ENCODE measurements around the gene ATCAY. TPM values are rescaled to one million over a fixed set of nuclear protein-coding genes. Genes with fewer than 3 reads are reported as not detected.
"Not testable (repeated sequence)": the region's sequence is repeated elsewhere in the genome, so short reads cannot be mapped to it uniquely, and the experiment has no call there.

ATCAY gene
- total and polyA plus RNA-seq, 2 experiments from 2014 or later: not detected

DNA sequence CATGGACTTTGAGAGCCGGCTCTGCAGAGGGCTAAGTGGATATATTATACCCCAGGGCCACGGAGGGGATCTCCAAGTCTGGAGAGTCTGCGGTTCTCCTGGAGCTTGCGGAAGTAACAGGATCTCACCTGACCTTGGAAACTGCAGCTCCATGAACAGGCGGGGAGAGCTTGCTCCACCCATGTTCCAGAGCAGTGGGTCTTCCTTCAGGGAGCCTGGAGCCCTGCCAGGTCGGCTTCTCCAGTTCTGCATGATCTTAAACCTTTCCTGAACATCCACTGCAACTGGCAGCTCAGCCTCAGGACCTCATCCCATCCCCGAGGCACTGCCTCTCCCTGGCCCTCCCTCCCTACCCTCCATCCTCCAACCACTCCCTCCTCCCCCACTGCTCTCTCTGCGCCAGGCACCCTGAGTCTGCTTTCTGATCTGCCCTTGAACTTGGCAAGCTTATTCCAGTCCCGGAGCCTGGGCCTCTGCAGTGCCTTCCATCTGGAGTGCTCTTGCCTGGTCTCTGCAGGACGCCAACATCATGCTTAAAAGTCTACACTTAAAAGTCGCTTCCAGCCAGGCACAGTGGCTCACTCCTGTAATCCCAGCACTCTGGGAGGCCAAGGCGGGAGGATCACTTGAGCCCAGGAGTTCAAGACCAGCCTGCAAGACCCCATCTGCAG lies 13.2 kb downstream of the ATCAY start:
- Histone ChIP-seq H3K9ac (no peak overlapping the region), H3K79me2 (ENCODE audit: insufficient read depth) (no peaks in the 10 kb centered on the region), H2AFZ (no peak overlapping the region), H3K27me3 (replicated peaks; ENCODE audit: insufficient read depth) (no peaks in the 10 kb centered on the region), H3K36me3 (ENCODE audit: low read depth) (no peaks in the 10 kb centered on the region), H3K4me1 (ENCODE audit: insufficient read depth) (no peaks in the 10 kb centered on the region), H3K4me2 (ENCODE audit: unreplicated experiment) (no peak overlapping the region), H3K4me3 (no peak overlapping the region), H3K9me2 (ENCODE audit: insufficient read depth) (no peaks in the 10 kb centered on the region), H4K20me1 (ENCODE audit: insufficient read depth) (no peaks in the 10 kb centered on the region), H3F3A (ENCODE audit: insufficient read depth) (no peaks in the 10 kb centered on the region), H3K27ac (no peak overlapping the region), H3K9me3 (ENCODE audit: low read depth) (no peaks in the 10 kb centered on the region)
- DNase-seq: no peak
- in situ Hi-C loops (cut with MboI): no loop called here
- WGBS, 2 experiments (ENCODE audit: low coverage in 1 of 2, low lambda C conversion rate in 2 of 2, missing lambda C conversion rate in 2 of 2): 33 to 44% methylated on average over 11 to 12 of the region's 12 CpGs
- TF ChIP-seq EZH2 (IDR thresholded peaks at IDR 0.05; ENCODE audit: insufficient read depth, poor library complexity, severe bottlenecking): no peak
- TF ChIP-seq EZH2phosphoT487 (IDR thresholded peaks at IDR 0.05; ENCODE audit: insufficient read depth, low read depth): no peak

DNA sequence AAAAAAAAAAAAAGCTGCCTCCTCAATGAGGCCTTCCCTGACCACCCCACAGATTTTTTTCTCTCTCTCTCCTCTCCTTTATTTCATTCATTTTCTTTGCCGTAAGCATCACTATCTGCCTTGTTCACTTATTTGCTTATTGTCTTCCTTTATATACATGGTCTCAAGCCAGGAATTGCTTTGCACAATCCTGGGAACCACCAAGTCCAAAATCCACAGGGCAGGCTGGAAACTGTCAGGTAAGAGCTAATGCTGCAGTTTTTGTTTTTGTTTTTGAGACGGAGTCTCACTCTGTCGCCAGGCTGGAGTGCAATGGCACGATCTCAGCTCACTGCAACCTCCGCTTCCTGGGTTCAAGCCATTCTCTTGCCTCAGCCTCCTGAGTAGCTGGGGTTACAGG lies 14.5 kb downstream of the ATCAY start:
- H3K36me3 ChIP-seq (ENCODE audit: low read depth); H3K27me3 ChIP-seq (replicated peaks; ENCODE audit: insufficient read depth); H3K27ac ChIP-seq; H3K4me3 ChIP-seq; in situ Hi-C loops (cut with MboI); H3K4me1 ChIP-seq (ENCODE audit: insufficient read depth); H3K9ac ChIP-seq; H3K79me2 ChIP-seq (ENCODE audit: insufficient read depth); H3F3A ChIP-seq (ENCODE audit: insufficient read depth); H4K20me1 ChIP-seq (ENCODE audit: insufficient read depth); H2AFZ ChIP-seq; DNase-seq; H3K9me3 ChIP-seq (ENCODE audit: low read depth); H3K4me2 ChIP-seq (ENCODE audit: unreplicated experiment); H3K9me2 ChIP-seq (ENCODE audit: insufficient read depth): not testable (repeated sequence)
- 62 to 71% methylated on average over 5 of the region's 5 CpGs for WGBS, 2 experiments (ENCODE audit: low coverage in 1 of 2, low lambda C conversion rate in 2 of 2, missing lambda C conversion rate in 2 of 2)

DNA sequence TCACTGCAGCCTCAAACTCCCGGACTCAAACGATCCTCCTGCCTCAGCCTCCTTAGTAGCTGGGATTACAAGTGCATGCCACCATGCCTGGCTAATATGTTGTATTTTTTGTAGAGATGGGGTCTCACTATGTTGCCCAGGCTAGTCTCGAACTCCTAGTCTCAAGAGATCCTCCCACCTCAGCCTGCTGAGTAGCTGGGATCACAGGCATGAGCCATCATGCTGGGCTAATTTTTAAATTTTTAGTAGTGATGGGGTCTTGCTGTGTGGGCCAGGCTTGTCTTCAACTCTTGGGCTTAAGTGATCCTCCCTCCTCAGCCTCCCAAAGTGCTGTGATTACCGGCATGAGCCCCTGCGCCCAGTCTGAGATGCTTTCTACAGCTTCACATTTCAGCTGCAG lies 15.3 kb downstream of the ATCAY start:
- no peak overlapping the region for H2AFZ ChIP-seq
- TF ChIP-seq EZH2phosphoT487 (IDR thresholded peaks at IDR 0.05; ENCODE audit: insufficient read depth, low read depth) (no peak), EZH2 (IDR thresholded peaks at IDR 0.05; ENCODE audit: insufficient read depth, poor library complexity, severe bottlenecking) (no peak)
- in situ Hi-C loops (cut with MboI): no loop called here
- H3F3A ChIP-seq (ENCODE audit: insufficient read depth): no peaks in the 10 kb centered on the region
- H3K9me3 ChIP-seq (ENCODE audit: low read depth): no peaks in the 10 kb centered on the region
- no peak overlapping the region for H3K27ac ChIP-seq
- no peak overlapping the region for H3K4me2 ChIP-seq (ENCODE audit: unreplicated experiment)
- no peaks in the 10 kb centered on the region for H3K27me3 ChIP-seq (replicated peaks; ENCODE audit: insufficient read depth)
- no peak overlapping the region for H3K9ac ChIP-seq
- H3K9me2 ChIP-seq (ENCODE audit: insufficient read depth): no peaks in the 10 kb centered on the region
- H3K4me1 ChIP-seq (ENCODE audit: insufficient read depth): no peaks in the 10 kb centered on the region
- H3K36me3 ChIP-seq (ENCODE audit: low read depth): no peaks in the 10 kb centered on the region
- no peaks in the 10 kb centered on the region for H4K20me1 ChIP-seq (ENCODE audit: insufficient read depth)
- 66 to 69% methylated on average over 5 of the region's 5 CpGs for WGBS, 2 experiments (ENCODE audit: low coverage in 1 of 2, low lambda C conversion rate in 2 of 2, missing lambda C conversion rate in 2 of 2)
- H3K4me3 ChIP-seq: no peak overlapping the region
- H3K79me2 ChIP-seq (ENCODE audit: insufficient read depth): no peaks in the 10 kb centered on the region
- no peak for DNase-seq

DNA sequence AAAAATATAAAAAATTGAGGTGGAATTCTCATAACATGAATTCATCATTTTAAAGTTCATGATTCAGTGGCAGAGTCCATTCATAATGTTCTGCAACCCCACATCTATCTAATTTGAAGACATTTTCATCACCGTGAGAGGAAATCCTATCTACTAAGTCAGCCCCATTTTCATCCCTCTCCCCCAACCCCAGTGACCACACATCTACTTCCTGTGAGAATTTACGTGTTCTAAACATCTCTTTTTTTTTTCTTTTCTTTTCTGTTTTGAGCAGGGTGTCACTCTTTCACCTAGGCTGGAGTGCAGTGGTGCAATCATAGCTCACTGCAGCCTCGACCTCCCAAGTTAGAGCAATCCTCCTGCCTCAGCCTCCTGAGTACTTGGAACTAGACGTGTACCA lies 17.5 kb downstream of the ATCAY start:
- H3K4me2 ChIP-seq (ENCODE audit: unreplicated experiment): no peak overlapping the region
- TF ChIP-seq EZH2phosphoT487 (IDR thresholded peaks at IDR 0.05; ENCODE audit: insufficient read depth, low read depth): no peak
- TF ChIP-seq EZH2 (IDR thresholded peaks at IDR 0.05; ENCODE audit: insufficient read depth, poor library complexity, severe bottlenecking): no peak
- in situ Hi-C loops (cut with MboI): no loop called here
- H3K9me3 ChIP-seq (ENCODE audit: low read depth): no peaks in the 10 kb centered on the region
- H3F3A ChIP-seq (ENCODE audit: insufficient read depth): no peaks in the 10 kb centered on the region
- no peak overlapping the region for H3K27ac ChIP-seq
- no peaks in the 10 kb centered on the region for H4K20me1 ChIP-seq (ENCODE audit: insufficient read depth)
- H3K36me3 ChIP-seq (ENCODE audit: low read depth): no peaks in the 10 kb centered on the region
- DNase-seq: no peak
- H3K9ac ChIP-seq: no peak overlapping the region
- H2AFZ ChIP-seq: no peak overlapping the region
- H3K9me2 ChIP-seq (ENCODE audit: insufficient read depth): no peaks in the 10 kb centered on the region
- 0 out of 2 replicates have a peak, but pooled peaks cover 7% of the 10 kb centered on the region for H3K27me3 ChIP-seq (replicated peaks; ENCODE audit: insufficient read depth)
- no peak overlapping the region for H3K4me3 ChIP-seq
- no peaks in the 10 kb centered on the region for H3K79me2 ChIP-seq (ENCODE audit: insufficient read depth)
- 63 to 69% methylated on average over 4 of the region's 4 CpGs for WGBS, 2 experiments (ENCODE audit: low coverage in 1 of 2, low lambda C conversion rate in 2 of 2, missing lambda C conversion rate in 2 of 2)
- no peaks in the 10 kb centered on the region for H3K4me1 ChIP-seq (ENCODE audit: insufficient read depth)

DNA sequence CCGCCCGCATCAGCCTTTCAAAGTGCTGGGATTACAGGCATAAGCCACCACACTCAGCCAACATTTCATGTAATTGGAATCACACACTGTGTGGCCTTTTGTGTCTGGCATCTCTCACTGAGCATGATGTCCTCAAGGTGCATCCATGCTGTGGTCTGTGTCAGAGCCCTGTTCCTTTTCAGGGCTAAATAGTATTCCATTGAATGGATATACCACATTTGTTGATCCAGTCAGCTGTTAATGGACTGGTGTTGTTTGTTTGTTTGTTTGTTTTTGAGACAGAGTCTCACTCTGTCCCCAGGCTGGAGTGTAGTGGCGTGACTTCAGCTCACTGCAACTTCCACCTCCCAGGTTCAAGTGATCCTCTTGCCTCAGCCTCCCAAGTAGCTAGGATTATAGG lies 17.9 kb downstream of the ATCAY start:
- no peaks in the 10 kb centered on the region for H3K9me2 ChIP-seq (ENCODE audit: insufficient read depth)
- TF ChIP-seq EZH2phosphoT487 (IDR thresholded peaks at IDR 0.05; ENCODE audit: insufficient read depth, low read depth) (no peak), EZH2 (IDR thresholded peaks at IDR 0.05; ENCODE audit: insufficient read depth, poor library complexity, severe bottlenecking) (no peak)
- no peak overlapping the region for H3K27ac ChIP-seq
- H2AFZ ChIP-seq: no peak overlapping the region
- H3K9me3 ChIP-seq (ENCODE audit: low read depth): no peaks in the 10 kb centered on the region
- no peak overlapping the region for H3K9ac ChIP-seq
- H3K79me2 ChIP-seq (ENCODE audit: insufficient read depth): no peaks in the 10 kb centered on the region
- H3K4me3 ChIP-seq: no peak overlapping the region
- 0 out of 2 replicates have a peak, but pooled peaks cover 8% of the 10 kb centered on the region for H3K27me3 ChIP-seq (replicated peaks; ENCODE audit: insufficient read depth)
- H3K4me2 ChIP-seq (ENCODE audit: unreplicated experiment): no peak overlapping the region
- in situ Hi-C loops (cut with MboI): no loop called here
- H3K36me3 ChIP-seq (ENCODE audit: low read depth): no peaks in the 10 kb centered on the region
- DNase-seq: no peak
- no peaks in the 10 kb centered on the region for H3F3A ChIP-seq (ENCODE audit: insufficient read depth)
- no peaks in the 10 kb centered on the region for H3K4me1 ChIP-seq (ENCODE audit: insufficient read depth)
- no peaks in the 10 kb centered on the region for H4K20me1 ChIP-seq (ENCODE audit: insufficient read depth)
- 75 to 83% methylated on average over 3 of the region's 3 CpGs for WGBS, 2 experiments (ENCODE audit: low coverage in 1 of 2, low lambda C conversion rate in 2 of 2, missing lambda C conversion rate in 2 of 2)

Data from GM23248 (cell line).